GM18520 (cell line): ENCODE results near the gene TGFBRAP1.

ENCODE experiments used
- ATAC-seq: cut with Tn5 transposase; IDR thresholded peaks from one replicate; pipeline ENCODE4 v1.9.1; 2021; ENCODE audit not compliant: unreplicated experiment

Gene TGFBRAP1, protein sequence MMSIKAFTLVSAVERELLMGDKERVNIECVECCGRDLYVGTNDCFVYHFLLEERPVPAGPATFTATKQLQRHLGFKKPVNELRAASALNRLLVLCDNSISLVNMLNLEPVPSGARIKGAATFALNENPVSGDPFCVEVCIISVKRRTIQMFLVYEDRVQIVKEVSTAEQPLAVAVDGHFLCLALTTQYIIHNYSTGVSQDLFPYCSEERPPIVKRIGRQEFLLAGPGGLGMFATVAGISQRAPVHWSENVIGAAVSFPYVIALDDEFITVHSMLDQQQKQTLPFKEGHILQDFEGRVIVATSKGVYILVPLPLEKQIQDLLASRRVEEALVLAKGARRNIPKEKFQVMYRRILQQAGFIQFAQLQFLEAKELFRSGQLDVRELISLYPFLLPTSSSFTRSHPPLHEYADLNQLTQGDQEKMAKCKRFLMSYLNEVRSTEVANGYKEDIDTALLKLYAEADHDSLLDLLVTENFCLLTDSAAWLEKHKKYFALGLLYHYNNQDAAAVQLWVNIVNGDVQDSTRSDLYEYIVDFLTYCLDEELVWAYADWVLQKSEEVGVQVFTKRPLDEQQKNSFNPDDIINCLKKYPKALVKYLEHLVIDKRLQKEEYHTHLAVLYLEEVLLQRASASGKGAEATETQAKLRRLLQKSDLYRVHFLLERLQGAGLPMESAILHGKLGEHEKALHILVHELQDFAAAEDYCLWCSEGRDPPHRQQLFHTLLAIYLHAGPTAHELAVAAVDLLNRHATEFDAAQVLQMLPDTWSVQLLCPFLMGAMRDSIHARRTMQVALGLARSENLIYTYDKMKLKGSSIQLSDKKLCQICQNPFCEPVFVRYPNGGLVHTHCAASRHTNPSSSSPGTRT

DNA sequence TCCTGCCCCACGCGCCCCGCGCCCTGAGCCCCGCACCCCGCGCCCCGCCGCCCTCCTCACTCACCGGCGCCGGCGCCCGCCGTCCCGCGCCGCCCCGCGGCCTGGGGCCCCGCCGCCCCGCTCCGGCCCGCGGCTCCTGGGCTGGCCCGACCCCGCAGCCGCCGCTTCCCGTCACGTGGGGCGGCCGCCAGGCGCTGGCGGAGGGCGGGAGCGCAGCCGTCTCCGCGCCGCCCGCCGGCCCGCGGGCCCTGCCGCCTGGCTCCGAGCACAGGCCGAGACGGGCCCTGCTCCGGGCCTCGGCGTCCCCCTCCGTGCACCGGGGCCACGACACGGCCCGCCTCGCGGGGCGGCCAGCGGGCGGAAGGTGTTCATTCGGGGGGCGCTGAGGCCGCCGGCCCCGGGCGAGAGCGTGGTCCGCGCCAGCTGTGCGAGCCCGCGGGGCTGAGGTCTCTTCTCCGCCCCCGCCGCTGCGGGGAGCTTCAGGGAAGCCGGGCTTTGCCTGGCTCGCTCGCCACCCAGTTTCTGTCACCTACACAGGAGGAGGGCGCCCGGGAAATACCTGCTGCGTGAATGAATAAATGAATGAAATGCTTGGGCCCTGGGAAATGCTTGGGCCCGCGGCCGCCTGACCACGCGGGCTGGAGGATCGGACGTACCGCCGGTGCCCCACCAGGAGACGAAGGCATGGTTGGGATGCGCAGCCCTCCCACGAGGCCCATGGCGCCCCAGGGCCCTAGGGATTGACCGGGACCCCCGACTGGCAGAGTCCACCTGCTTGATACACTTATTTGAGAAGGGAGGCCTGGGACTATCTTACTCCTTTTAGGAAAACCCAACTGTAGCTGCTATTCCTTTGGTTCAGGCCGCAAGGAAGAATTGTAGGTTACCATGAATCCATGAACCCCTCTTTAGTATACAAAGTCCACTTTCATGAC is at the start of gene TGFBRAP1:
Gene TGFBRAP1, minus strand, starts transcription at position 175 of the 935 bp plus-strand sequence. CDS start 21,434 bp downstream, outside the sequence.
- ATAC-seq: peak; percentile 69

DNA sequence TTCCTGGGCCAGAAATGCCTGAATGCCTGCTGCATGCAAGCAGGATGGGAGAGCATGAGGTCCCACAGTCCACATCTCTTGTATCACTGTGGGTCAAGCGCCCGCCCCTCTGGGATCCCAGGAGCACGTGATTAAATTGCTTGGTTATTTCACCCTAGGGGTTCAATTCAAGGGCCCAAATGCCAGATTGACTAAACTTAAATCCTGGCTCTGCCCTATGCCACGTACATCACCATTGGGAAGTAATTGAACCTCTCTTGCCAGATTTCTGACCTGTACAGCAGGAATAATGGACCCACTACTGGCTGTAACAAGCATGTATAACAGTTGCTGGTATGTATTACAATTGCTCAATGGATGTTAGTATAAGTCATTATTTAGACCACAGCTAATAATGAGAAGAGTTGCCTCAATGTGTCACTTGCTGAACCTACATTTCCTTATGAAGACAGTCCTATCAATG is 49.4 kb upstream of the TGFBRAP1 start:
- ATAC-seq: no peak

DNA sequence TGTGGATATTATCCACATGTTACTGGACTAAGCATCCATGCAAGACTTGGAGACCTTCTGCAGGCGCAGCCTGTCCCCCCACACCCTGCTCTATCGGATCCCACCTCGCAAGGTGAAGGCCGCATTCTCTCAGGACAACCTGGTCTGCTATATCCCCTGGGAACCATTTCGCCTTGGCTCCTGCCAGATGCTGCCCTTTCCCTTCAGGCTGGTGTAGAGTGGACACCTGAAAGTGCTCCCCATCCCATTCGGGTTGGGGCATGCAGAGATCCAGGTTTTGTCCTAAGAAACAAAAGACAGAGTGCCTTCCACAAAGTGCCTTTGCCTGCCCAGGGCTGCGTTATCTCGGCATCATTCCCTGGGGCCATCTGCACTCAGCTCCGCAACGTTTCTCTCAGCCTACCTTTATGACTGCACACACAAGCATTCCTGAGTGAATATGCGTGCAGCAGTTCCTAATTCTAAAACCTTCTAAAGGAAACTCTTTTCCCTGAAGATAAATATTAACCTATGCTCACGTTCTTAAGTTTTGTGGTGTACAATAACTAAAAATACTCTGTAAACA is 48.8 kb upstream of the TGFBRAP1 start:
- ATAC-seq: no peak

DNA sequence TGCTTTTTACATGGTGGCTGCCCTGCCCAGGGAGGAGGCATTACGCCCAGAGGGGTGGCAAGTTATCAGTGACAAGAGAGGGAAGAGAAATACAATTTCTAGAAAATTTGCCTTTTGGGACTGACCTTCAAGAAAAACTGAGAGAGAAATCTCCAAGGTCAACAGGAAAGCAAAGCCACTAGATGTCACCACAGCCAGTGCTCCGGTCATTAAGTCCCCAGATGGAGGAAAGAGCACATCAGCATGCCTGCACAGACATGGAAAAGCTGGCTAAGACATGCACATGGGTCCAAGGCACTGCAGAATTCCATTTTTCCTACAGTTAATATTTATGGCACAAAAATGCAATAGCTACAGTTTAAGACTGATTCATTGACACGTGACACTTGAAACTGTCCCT is 48.3 kb upstream of the TGFBRAP1 start:
- ATAC-seq: no peak

DNA sequence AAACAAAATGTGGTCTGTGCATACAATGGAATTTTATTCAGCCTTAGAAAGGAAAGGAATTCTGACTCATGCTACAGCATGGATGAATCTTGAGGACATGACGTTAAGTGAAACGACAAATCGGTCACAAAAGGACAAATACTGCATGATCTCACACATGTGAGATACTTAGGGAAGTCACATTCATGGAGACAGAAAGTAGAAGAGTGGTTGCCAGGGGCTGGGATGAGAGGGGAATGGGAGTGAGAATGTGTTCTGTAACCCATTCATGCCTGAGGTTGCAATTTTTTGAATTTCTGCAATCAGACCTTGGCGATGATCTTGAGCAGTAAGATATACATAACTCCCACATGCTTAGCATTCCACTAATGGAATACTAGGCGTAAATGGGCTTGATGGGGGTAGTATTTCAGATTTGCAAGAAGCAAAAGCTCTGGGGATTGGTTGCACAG is 47.3 kb upstream of the TGFBRAP1 start:
- ATAC-seq: no peak

DNA sequence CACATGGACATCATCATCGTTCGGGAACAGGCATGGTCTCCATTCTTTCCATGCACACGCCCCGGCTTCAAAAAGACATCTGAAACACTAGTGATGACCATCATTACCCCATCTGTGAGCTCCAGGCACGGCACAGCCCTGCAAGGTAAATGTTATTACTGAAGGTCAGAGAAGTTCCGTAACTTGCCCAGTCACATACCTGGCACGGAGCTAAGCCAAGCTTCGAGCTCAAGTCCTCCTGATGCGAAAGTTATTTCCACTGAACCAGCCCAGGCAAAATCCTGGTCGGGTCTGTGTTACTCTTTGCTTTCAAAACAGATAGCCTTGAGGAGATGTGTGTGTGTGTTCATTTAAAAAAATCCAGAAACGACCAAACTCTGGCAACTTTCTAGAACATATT is 46.5 kb upstream of the TGFBRAP1 start:
- ATAC-seq: no peak

DNA sequence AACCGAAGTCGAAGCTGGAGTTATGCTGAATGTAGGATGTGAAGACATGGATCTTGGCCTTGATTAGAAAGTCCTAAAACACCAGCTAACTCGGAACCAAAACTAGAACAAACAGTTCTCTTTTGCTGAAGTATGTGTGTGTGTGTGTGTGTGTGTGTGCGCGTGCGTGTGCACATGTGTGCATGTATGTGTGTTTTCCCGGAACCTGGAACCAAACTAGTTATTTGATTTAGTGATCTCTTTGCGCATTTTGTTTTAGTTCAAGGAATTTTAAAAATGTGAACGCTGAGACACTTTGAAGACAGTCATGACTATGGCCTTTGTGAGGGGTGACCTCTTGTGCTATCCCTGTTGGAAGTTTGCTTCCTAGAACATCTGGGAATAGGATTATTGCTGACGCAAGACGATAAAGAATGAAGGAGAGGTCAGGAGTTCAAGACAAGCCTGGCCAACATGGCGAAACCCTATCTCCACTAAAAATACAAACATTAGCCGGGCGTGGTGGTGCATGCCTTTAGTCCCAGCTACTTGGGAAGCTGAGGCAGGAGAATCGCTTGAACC is 45.5 kb upstream of the TGFBRAP1 start:
- no peak for ATAC-seq

DNA sequence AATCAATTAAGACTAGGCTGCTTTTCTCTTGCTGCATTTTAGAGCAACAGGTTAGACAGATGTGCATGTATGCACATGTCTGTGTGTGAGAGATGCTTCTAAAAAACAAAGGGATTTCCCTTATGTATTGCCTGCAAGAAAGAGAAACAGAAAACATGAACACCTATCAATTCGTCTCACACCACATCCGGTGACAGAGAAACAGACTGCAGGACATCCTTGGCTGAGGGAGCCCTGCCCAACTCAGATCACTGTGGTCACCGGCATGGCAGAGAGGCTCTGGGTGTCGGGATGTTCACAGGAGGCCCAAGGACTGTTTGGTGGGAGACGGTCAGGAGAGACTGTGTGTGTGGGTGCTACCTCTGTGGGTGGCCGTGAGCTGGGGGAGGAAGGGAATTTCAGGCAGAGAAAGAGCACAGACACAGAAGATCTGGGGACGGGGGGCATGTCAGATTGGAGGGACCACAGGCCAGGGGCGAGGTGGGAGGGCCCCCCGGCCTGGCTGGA is 44.4 kb upstream of the TGFBRAP1 start:
- ATAC-seq: peak; percentile 96

DNA sequence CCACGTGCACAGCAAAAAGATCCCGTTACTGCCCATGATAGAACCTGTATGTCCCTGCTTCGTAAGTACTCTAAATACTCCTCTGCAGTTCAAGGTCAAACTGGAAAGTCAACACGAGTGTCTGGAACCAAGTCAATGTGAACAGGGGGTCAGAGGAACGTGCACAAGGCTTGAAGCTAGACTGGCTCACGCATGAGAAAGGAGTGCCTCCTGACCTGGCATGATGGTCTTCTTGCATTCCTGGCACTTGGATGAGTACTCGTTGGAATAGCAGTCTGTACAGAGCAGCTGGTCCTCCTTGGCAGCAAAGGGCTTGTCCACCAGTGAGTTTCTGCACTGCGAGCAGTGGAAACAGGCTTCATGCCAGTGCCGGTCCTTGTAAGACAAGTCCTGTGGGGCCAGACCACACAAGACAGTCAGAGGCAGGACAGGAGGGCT is 43.8 kb upstream of the TGFBRAP1 start:
- ATAC-seq: no peak

DNA sequence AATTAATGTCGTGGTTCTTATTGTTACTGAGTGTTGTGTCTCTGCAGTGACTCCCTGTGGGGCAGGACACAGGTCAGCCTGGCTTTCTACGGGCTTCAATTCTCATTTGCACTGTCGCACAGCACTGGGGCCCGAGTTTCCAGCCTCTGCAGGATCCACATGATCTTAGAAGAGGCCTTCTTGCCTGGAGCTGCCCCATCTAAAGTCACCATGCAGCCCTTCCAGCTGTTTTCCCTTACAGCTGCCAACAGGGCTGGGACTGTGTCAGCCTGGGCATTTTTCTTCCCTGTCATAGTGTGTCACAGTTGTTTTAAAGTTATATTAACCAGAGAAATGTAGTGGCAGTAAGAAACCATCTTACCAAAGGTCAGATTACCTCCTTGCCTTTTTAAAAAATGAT is 42.3 kb upstream of the TGFBRAP1 start:
- ATAC-seq: no peak

DNA sequence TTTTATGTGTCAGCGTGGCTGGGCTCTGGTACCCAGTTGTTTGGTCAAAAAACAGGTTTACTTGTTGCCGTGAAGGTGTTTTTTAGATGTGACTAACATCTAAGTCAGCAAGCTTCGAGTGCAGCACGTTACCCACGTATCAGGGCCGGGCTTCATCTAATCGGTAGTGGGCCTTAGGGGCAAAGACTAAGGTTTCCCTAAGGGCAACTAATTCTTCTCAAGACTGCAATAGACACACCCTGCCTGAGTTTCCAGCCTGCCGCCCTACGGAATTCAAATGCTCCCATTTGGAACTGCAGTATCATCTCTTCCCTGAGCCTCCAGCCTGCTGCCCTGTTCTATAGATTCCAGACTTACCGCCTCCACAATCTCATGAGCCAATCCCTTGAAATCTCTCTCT is 41.6 kb upstream of the TGFBRAP1 start:
- no peak for ATAC-seq

DNA sequence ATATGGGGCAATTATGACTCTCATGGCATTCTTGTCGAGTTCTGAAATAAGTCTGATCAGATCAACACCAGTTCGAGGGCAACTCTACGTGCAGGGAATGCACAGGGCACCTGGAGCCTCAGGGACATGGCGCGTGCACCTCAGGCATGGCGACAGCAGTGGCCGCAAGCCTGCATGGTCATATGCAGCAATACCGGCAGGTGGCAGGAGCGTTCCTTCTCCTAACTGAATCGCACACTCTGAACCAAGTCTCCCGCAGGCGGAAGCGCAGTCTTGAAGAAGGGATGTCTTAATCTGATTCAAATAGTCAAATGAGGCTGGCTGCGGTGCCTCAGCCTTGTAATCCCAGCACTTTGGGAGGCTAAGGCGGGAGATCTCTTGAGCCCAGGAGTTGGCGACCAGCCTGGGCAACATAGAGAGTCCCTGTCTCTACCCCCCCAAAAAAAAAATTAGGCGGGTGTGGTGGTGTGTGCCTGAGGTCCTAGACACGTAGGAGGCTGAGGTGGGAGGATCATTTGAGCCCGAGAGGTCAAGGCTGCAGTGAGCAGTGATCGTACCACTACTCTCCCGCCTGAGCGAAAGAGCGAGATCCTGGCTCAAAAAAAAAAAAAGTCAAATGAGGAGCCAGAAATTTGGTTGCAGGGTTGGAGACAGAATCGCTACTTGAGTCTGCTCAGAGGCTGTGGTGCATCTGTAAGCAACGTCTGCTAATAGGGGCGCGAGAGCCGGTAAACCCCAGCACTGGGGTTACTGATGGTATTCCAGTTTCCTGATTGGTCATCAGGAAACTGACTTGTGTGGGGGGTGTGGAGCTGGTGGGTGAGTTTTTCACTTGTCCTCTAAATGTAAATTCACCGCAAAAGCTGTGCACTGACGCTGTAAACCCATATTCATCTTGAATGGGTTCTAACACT is 40.5 kb upstream of the TGFBRAP1 start:
- ATAC-seq: peak; percentile 69

DNA sequence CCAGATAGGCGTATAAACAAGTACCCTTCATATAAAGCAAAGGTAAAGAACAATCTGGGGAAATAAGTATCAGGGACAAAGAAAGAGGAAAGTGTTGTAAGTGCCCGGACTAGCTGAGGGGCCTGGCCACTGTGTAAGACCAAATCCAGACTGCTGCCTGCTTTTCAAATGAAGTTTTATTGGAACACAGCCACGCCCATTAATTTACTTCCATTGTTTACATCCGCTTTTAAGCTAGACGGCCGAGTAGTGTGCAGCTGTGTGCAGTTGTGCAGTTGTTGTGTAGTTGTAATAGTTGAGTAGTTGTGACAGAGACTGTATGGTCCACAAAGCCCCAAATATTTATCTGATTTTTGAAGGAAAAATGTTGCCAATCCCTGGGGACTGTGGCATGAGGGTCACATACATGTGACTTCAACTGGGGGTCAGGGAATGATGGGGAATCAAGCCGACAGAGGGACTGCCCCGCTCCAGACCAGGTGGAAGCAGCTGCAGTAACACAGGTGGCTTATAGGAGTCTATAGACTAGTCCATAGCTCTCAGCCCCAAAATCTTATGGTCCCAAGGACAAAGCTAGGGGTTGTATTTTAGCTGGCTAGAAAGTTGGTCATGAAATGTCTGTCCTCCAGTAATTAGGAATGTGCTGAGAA is 39.3 kb upstream of the TGFBRAP1 start:
- ATAC-seq: no peak

DNA sequence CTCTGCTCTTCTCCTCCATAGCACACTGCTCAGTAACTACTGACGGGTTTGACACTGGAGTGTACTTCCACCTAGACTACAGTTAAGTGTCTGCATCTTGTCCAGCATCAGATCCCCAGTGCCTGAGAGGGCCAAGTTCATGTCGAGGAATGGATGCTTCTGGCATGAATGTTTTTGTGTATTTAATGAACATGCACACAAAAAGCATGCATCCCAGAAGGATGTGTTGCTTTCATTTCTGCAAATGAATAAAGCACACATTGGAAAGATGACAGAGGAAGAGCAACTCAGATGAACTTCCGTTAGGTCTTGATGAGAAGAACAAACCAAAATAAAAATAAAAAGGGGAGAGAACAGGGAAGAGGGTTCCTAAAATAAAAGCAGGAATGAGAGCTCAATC is 35.7 kb upstream of the TGFBRAP1 start:
- ATAC-seq: no peak

DNA sequence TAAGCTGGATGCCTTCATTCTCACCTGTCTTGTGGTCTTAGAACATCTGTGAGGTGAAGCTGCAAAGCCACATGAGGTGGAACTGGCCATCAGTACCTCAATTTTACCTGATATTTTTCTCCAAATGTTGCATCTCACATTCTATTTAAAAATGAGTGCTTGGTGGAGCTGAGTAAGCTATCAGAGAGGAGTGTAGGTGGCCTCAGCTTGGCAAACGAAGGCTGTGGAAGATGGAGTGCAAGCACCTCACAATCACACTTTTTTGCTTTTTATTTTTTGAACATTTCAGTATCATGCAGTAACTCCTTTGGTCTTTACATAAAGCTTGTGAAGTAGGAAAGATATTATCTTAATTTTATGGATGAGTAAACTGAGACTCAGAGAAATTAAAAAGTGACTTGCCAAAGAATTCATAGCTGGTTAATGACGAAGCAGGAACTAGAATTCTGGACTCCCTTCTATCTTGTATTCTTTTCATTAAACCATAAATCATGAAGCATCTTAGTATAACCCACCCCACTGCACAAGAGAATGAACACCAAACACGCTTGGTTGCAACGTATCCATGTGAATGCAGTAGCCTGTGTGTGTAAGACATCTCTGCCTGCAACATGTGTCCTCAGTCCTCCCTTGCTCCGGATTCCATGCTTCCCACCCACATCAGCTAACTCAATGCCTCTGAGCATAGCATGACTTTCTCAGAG is 35.1 kb upstream of the TGFBRAP1 start:
- ATAC-seq: no peak

DNA sequence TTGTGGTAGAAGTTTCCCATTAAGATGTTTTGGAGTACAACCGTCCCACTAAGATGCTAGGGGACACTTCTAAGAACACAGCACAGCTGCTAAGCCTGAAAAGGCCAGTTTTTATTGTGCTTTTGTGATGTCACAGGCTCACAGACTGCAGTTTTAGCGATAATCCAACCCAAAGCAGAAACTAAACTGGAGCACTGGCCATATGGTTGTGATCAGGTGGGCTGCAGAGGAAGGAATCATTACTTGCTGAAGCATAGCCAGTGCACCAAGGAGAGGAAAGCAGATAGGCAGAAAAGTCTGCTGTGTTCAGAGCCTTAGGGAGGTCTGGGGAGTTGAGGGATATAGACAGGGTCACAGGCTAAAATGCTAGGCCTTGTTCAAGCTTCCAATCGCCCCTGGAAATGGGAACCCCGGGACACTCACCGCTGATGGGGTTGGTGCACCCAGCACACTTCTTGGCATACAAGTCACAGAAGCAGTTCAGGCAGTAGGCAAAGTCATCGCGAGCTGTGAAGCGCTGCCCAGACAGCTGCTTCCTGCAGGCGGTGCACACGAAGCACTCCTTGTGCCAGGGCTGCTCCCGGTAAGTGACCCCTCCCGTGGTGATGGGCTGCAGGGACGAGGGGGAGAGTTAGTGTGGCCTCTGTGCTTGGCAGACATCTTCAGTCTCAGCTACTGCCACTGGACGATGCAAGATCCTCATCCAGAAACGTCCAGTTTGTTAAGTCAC is 33.5 kb upstream of the TGFBRAP1 start:
- ATAC-seq: no peak
